GM19043 (cell line): ENCODE measurements around the gene DPP7.
"Not testable (repeated sequence)": the region's sequence is repeated elsewhere in the genome, so short reads cannot be mapped to it uniquely, and the experiment has no call there.

Experiments
- ATAC-seq: cut with Tn5 transposase; IDR thresholded peaks from one replicate; pipeline ENCODE4 v1.9.1; 2021; ENCODE audit warnings: low read depth; ENCODE audit not compliant: unreplicated experiment

The DPP7 gene

DNA sequence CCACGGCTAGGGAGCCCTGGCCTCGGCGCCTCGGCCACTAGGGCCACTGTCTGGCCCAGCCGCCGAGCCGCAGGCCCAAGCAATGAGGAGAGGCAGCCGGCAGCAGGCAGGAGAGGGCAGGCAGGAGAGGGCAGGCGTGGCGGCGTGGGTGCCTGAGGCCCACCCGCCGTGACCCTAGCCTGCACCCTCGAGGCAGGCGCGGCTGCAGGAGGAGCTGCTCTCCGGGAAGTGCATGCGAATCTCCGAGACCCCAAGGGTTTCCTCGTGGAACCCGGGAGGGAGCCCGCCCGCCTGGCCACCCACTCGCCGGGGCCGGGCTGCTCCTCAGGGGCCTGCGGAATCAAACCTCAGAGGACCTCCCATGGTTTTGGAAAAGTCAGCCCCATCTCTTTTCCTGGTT is 33.7 kb upstream of the DPP7 start:
- no peak for ATAC-seq

- ATAC-seq, result no peak
Measured at GRCh38 chr9:137147793-137148160, 33.2 kb upstream of the DPP7 start.

DNA sequence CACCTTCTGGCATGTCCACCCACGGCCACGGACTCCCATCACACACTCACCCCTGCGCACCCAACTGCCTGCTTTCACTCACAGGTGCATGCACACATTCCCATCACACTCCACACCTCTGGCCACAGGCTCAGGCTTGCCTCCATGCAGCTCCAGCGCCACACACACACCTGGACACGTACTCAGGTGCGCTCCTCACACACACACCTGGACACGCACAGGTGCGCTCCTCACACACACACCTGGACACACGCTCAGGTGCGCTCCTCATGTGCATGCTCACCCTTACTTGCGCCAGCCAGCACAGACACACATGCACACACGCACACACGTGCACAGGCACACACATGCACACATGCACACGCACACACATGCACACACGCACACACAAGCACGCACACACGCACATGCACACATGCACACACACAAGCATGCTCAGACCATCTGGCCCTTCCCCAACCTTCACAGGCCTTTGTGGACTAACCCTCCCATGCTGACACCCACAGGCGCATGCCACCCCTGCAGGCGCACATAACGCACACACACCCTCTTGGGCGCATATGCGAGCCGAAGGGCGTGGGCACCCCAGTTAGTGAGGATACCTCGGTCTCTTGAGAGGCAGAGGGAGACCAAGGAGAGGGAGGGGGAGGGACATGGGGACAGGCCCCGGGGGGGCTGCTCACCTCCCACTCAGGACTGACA is 32.7 kb upstream of the DPP7 start:
- ATAC-seq, result no peak

- no peak for ATAC-seq
Measured at GRCh38 chr9:137146527-137146918, 32.0 kb upstream of the DPP7 start.

- ATAC-seq, result no peak
Measured at GRCh38 chr9:137145731-137146526, 31.4 kb upstream of the DPP7 start.

GRCh38 chr9:137143459-137143858 is 28.9 kb upstream of the DPP7 start:
- no peak for ATAC-seq

- no peak for ATAC-seq
Measured at GRCh38 chr9:137141976-137142936, 27.7 kb upstream of the DPP7 start.

GRCh38 chr9:137141050-137141810 is 26.7 kb upstream of the DPP7 start:
- no peak for ATAC-seq

DNA sequence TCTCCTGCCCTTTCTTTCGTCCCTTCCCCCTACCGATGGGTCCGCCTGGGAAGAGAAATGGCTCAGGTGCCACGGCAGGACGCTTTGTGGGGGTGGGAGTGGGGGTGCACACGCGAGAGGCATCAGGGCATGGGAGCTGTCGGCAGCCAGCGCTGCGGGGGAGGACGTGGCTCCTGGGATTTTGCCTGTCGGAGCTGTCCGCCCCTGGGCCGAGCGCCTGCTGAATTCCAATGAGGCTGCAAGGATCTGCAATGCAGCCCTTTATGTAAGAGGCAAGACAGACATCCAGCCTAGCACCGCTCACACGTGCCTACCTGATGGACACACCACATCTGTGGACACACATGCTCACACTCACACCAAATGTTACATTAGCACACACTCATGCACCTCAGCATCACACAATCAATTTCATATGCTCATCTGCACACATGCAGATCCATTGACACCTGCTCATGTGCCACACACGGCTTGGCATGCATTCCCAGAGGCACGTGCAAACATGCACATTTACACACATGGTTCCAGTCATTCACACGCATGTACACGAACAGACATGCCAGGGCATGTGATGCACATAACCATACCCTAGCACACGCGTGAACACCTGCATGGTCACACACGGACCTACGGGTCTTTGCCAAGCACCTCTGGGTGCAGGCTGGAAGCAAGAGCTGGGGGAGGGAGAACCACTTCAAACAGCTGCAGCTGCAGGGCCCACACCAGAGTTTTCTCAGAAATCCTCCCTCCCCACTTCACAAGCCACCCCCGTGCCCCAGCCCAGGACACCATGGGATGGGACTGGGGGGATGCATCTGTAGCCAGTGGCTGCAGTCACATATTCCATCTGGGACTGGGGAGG is 25.8 kb upstream of the DPP7 start:
- ATAC-seq, result no peak

GRCh38 chr9:137139468-137140150 is 25.1 kb upstream of the DPP7 start:
- no peak for ATAC-seq

DNA sequence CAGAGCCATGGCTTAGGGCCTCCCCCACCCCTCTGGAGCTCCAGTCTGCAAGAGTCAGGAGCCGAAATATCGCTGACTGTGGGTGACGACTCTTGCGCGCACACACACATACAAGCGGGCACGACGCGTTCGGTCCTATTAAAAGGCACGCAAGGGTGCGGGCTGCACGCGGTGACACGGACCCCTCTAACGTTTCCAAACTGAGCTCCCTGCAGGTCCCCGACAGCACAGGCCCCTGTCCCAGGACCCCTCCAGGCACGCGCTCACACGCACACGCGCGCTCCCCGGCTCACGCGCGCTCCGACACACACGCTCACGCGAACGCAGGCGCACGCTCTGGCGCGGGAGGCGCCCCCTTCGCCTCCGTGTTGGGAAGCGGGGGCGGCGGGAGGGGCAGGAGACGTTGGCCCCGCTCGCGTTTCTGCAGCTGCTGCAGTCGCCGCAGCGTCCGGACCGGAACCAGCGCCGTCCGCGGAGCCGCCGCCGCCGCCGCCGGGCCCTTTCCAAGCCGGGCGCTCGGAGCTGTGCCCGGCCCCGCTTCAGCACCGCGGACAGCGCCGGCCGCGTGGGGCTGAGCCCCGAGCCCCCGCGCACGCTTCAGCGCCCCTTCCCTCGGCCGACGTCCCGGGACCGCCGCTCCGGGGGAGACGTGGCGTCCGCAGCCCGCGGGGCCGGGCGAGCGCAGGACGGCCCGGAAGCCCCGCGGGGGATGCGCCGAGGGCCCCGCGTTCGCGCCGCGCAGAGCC is 24.4 kb upstream of the DPP7 start, which contains the start of gene GRIN1:
Gene GRIN1, plus strand, starts transcription at position 433 of the 746 bp plus-strand sequence. CDS start 333 bp downstream, outside the sequence.
- ATAC-seq, result no peak

GRCh38 chr9:137138058-137138721 is 23.7 kb upstream of the DPP7 start:
- ATAC-seq, result no peak

GRCh38 chr9:137136881-137137607 is 22.5 kb upstream of the DPP7 start:
- ATAC-seq, result no peak

GRCh38 chr9:137136261-137136880 is 21.8 kb upstream of the DPP7 start:
- ATAC-seq, result no peak

- not testable (repeated sequence) for ATAC-seq
Measured at GRCh38 chr9:137135154-137135553, 20.6 kb upstream of the DPP7 start.

GRCh38 chr9:137134191-137134590 is 19.7 kb upstream of the DPP7 start:
- ATAC-seq, result no peak
